GM23248 (cell line): ENCODE measurements around the gene SPNS3. TPM values are rescaled to one million over a fixed set of nuclear protein-coding genes. Genes with fewer than 3 reads are reported as not detected.

Source experiments
- DNase-seq: peaks from one replicate; pipeline ENCODE4 v3.0.0-alpha.2; 2015
- H2AFZ ChIP-seq: fragments of 200-600 bp; sonication (generic); 2 replicates; pipeline ENCODE4 v1.6.1; 2016; ENCODE audit warnings: antibody characterized with exemption
- H3F3A ChIP-seq: fragments of 200-600 bp; sonication (generic); 2 replicates; pipeline ENCODE4 v1.6.1; 2016; ENCODE audit warnings: mild to moderate bottlenecking, antibody characterized with exemption, mixed run types; ENCODE audit not compliant: insufficient read depth
- H3K27ac ChIP-seq: fragments of 200-600 bp; sonication (generic); 2 replicates; pipeline ENCODE4 v1.5.1; 2016; ENCODE audit warnings: mild to moderate bottlenecking
- H3K27me3 ChIP-seq: fragments of 200-600 bp; sonication (generic); replicated peaks from 2 replicates; pipeline ENCODE4 v1.6.1; 2016; ENCODE audit warnings: mild to moderate bottlenecking; ENCODE audit not compliant: insufficient read depth
- H3K36me3 ChIP-seq: fragments of 200-600 bp; sonication (generic); 2 replicates; pipeline ENCODE4 v1.6.1; 2016; ENCODE audit warnings: low read depth, mild to moderate bottlenecking
- H3K4me1 ChIP-seq: fragments of 200-600 bp; sonication (generic); 2 replicates; pipeline ENCODE4 v1.6.1; 2016; ENCODE audit warnings: mild to moderate bottlenecking; ENCODE audit not compliant: insufficient read depth
- H3K4me2 ChIP-seq: fragments of 200-600 bp; sonication (generic); one replicate; pipeline ENCODE4 v1.6.1; 2016; ENCODE audit warnings: mild to moderate bottlenecking; ENCODE audit not compliant: unreplicated experiment
- H3K4me3 ChIP-seq: fragments of 200-600 bp; sonication (generic); 2 replicates; pipeline ENCODE4 v1.5.1; 2016; ENCODE audit warnings: mild to moderate bottlenecking
- H3K79me2 ChIP-seq: fragments of 200-600 bp; sonication (generic); 2 replicates; pipeline ENCODE4 v1.6.1; 2016; ENCODE audit warnings: mild to moderate bottlenecking; ENCODE audit not compliant: insufficient read depth
- H3K9ac ChIP-seq: fragments of 200-600 bp; sonication (generic); 2 replicates; pipeline ENCODE4 v1.6.1; 2016; ENCODE audit warnings: mild to moderate bottlenecking
- H3K9me2 ChIP-seq: fragments of 200-600 bp; sonication (generic); 2 replicates; pipeline ENCODE4 v1.6.1; 2016; ENCODE audit warnings: mixed run types, mild to moderate bottlenecking, moderate library complexity; ENCODE audit not compliant: insufficient read depth
- H3K9me3 ChIP-seq: fragments of 200-600 bp; sonication (generic); one replicate; pipeline ENCODE4 v1.6.1; 2017; ENCODE audit warnings: low read depth
- H4K20me1 ChIP-seq: fragments of 200-600 bp; sonication (generic); 2 replicates; pipeline ENCODE4 v1.6.0; 2016; ENCODE audit not compliant: insufficient read depth
- EZH2 ChIP-seq: fragments of 200-600 bp; sonication (generic); IDR thresholded peaks from 2 replicates; pipeline ENCODE4 v1.6.1; 2018; ENCODE audit warnings: antibody characterized with exemption, mild to moderate bottlenecking; ENCODE audit not compliant: insufficient read depth, poor library complexity, severe bottlenecking
- EZH2phosphoT487 ChIP-seq: fragments of 200-600 bp; sonication (generic); IDR thresholded peaks from 2 replicates; pipeline ENCODE4 v1.6.1; 2018; ENCODE audit warnings: antibody characterized with exemption, moderate library complexity, mild to moderate bottlenecking, low read depth; ENCODE audit not compliant: insufficient read depth
- WGBS, 2 experiments: methylation state at CpG; one replicate each; pipeline ENCODE4 v1.1.6; 2015 to 2017; ENCODE audit warnings: low lambda C conversion rate in 2 of 2, low coverage in 1 of 2; ENCODE audit errors: missing lambda C conversion rate in 2 of 2; 5-methylcytosine and 5-hydroxymethylcytosine counted together
- in situ Hi-C: fragments of 300-500 bp; cut with MboI; formaldehyde crosslinking; loops from 2 replicates; pipeline ENCODE4 v1.15.0; 2020
- polyA plus RNA-seq: library from polyadenylated mRNA; unstranded; fragments of >200 nt; fragmentation: Nextera tagmentation; extraction: Ambion mirVana; gene quantifications from 2 replicates; pipeline ENCODE4 v1.2.1, GENCODE V29; 2016
- total RNA-seq: library from RNA; depleted of rRNA; stranded (reverse); fragments of >200 nt; shearing (Covaris generic); gene quantifications from 2 replicates; pipeline ENCODE4 v1.2.3, GENCODE V29; 2014

The SPNS3 gene
- total and polyA plus RNA-seq, 2 experiments from 2014 or later, result not detected

DNA sequence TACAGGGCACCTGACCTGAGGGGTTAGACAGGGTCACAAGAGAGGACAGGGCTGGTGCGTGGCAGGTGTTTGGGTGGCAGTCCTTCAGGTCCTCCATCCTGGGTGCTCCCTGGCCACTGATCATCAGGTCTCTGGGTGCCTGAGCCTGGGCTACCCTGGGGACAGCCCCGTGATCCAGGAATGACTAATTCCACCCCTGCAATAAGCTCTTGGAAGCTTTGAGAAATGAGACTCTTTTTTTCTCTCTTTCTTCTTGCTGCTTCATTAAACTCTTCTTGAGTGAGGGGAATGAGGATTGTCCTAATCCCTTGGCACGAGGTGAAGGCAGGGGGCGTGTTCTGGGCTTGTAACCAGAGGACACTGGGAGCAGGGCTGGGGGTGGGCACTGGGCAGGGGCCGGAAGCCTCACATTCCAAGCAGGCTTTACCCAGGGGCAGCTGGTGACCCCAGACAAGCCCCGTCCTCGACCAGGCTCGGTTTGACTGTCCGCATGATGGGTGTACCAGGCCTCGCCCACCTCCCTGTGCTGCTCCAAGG, 43.6 kb downstream of the SPNS3 start:
- H3K27me3 ChIP-seq, result peaks cover 10% of the 10 kb centered on the region
- no peaks in the 10 kb centered on the region for H3K9me2 ChIP-seq
- 39 to 56% methylated on average over 5 to 10 of the region's 10 CpGs for WGBS, 2 experiments
- H3K4me1 ChIP-seq, result no peaks in the 10 kb centered on the region
- H3K27ac ChIP-seq, result no peak overlapping the region
- H3K9ac ChIP-seq, result no peak overlapping the region
- no peaks in the 10 kb centered on the region for H3K36me3 ChIP-seq
- TF ChIP-seq EZH2, result no peak
- TF ChIP-seq EZH2phosphoT487, result no peak
- H3K79me2 ChIP-seq, result no peaks in the 10 kb centered on the region
- H3F3A ChIP-seq, result no peaks in the 10 kb centered on the region
- no peak overlapping the region for H3K4me3 ChIP-seq
- in situ Hi-C loops, result no loop called here
- peak; percentile 34 for DNase-seq
- H4K20me1 ChIP-seq, result no peaks in the 10 kb centered on the region
- H3K4me2 ChIP-seq, result no peak overlapping the region
- no peak overlapping the region for H2AFZ ChIP-seq
- no peaks in the 10 kb centered on the region for H3K9me3 ChIP-seq

GRCh38 chr17:4478318-4478830, 44.6 kb downstream of the SPNS3 start:
- in situ Hi-C loops, result no loop called here
- no peak for TF ChIP-seq EZH2phosphoT487
- TF ChIP-seq EZH2, result no peak
- Histone ChIP-seq H3K4me1 (no peaks in the 10 kb centered on the region), H4K20me1 (no peaks in the 10 kb centered on the region), H2AFZ (no peak overlapping the region), H3K27me3 (peaks cover 10% of the 10 kb centered on the region), H3K36me3 (no peaks in the 10 kb centered on the region), H3K9me2 (no peaks in the 10 kb centered on the region), H3K9me3 (no peaks in the 10 kb centered on the region), H3K27ac (no peak overlapping the region), H3K79me2 (no peaks in the 10 kb centered on the region), H3F3A (no peaks in the 10 kb centered on the region), H3K4me3 (no peak overlapping the region), H3K4me2 (no peak overlapping the region), H3K9ac (no peak overlapping the region)
- WGBS, 2 experiments, result 79 to 80% methylated on average over 11 of the region's 11 CpGs
- no peak for DNase-seq

GRCh38 chr17:4479340-4479981, 45.7 kb downstream of the SPNS3 start:
- H3K4me2 ChIP-seq, result no peak overlapping the region
- no peak overlapping the region for H2AFZ ChIP-seq
- peaks cover 10% of the 10 kb centered on the region for H3K27me3 ChIP-seq
- no peaks in the 10 kb centered on the region for H3K36me3 ChIP-seq
- no peaks in the 10 kb centered on the region for H3K9me3 ChIP-seq
- H3K79me2 ChIP-seq, result no peaks in the 10 kb centered on the region
- no peak for TF ChIP-seq EZH2phosphoT487
- no peak for TF ChIP-seq EZH2
- no peak for DNase-seq
- 62 to 67% methylated on average over 8 of the region's 8 CpGs for WGBS, 2 experiments
- no peaks in the 10 kb centered on the region for H3K9me2 ChIP-seq
- H3K4me3 ChIP-seq, result no peak overlapping the region
- no peak overlapping the region for H3K27ac ChIP-seq
- in situ Hi-C loops, result no loop called here
- H3K9ac ChIP-seq, result no peak overlapping the region
- no peaks in the 10 kb centered on the region for H3K4me1 ChIP-seq
- H3F3A ChIP-seq, result no peaks in the 10 kb centered on the region
- H4K20me1 ChIP-seq, result no peaks in the 10 kb centered on the region

GRCh38 chr17:4479982-4480751, 46.4 kb downstream of the SPNS3 start:
- no peaks in the 10 kb centered on the region for H3K9me3 ChIP-seq
- no peaks in the 10 kb centered on the region for H3K9me2 ChIP-seq
- no peak overlapping the region for H3K27ac ChIP-seq
- H3K79me2 ChIP-seq, result no peaks in the 10 kb centered on the region
- no peaks in the 10 kb centered on the region for H3K36me3 ChIP-seq
- WGBS, 2 experiments, result 41 to 45% methylated on average over 10 to 13 of the region's 13 CpGs
- TF ChIP-seq EZH2 (no peak), EZH2phosphoT487 (no peak)
- H2AFZ ChIP-seq, result no peak overlapping the region
- H3K27me3 ChIP-seq, result peaks cover 10% of the 10 kb centered on the region
- H3F3A ChIP-seq, result no peaks in the 10 kb centered on the region
- H3K4me3 ChIP-seq, result no peak overlapping the region
- H4K20me1 ChIP-seq, result no peaks in the 10 kb centered on the region
- H3K4me1 ChIP-seq, result no peaks in the 10 kb centered on the region
- no peak for DNase-seq
- no peak overlapping the region for H3K4me2 ChIP-seq
- H3K9ac ChIP-seq, result no peak overlapping the region
- in situ Hi-C loops, result no loop called here
